Measurements from ENCODE around the gene CDH22. TPM values are rescaled to one million over a fixed set of nuclear protein-coding genes. Genes with fewer than 3 reads are reported as not detected.

Gene CDH22
- total and polyA plus RNA-seq, 2 donors from 2014 or later: 0.19 to 1.6 TPM

- intact Hi-C loops (cut with DNase I): no loop called here
- TF ChIP-seq CTCF (IDR thresholded peaks at IDR 0.05; ENCODE audit: borderline replicate concordance, extremely low read depth, insufficient read depth): peak; percentile 26
- Histone ChIP-seq H3K27me3 (ENCODE audit: control insufficient read depth, insufficient read depth, low read length) (peaks cover 2% of the 10 kb centered on the region), H3K9ac (ENCODE audit: low read length in 3 of 3) (no peak overlapping the region), H3K9me3 (ENCODE audit: control insufficient read depth in 2 of 3, insufficient read depth in 1 of 3, low read length in 3 of 3) (no peaks in the 10 kb centered on the region), H3K36me3 (ENCODE audit: control insufficient read depth in 2 of 3, insufficient read depth in 3 of 3, low read length in 3 of 3) (no peaks in the 10 kb centered on the region), H3K4me3 (ENCODE audit: low read length in 3 of 3) (no peak overlapping the region), H3K27ac (ENCODE audit: low read depth in 2 of 2, low read length in 2 of 2) (no peak overlapping the region), H3K4me1 (ENCODE audit: control insufficient read depth in 2 of 3, insufficient read depth in 2 of 3, low read depth in 1 of 3, low read length in 3 of 3) (peaks cover 0 to 3% (median 0%) of the 10 kb centered on the region in 3 donors)
- no peak for FAIRE-seq
- DNase-seq: peak; percentile 12 to 75 (median 49)
Observed at GRCh38 chr20:46128310-46129151, 179.8 kb downstream of the CDH22 start.

- intact Hi-C loops (cut with DNase I): no loop called here
- Histone ChIP-seq H3K27ac (ENCODE audit: low read depth in 2 of 2, low read length in 2 of 2) (no peak overlapping the region), H3K4me3 (ENCODE audit: low read length in 3 of 3) (no peak overlapping the region), H3K4me1 (ENCODE audit: control insufficient read depth in 2 of 3, insufficient read depth in 2 of 3, low read depth in 1 of 3, low read length in 3 of 3) (no peaks in the 10 kb centered on the region), H3K36me3 (ENCODE audit: control insufficient read depth in 2 of 3, insufficient read depth in 3 of 3, low read length in 3 of 3) (no peaks in the 10 kb centered on the region), H3K9me3 (ENCODE audit: control insufficient read depth in 2 of 3, insufficient read depth in 1 of 3, low read length in 3 of 3) (no peaks in the 10 kb centered on the region), H3K9ac (ENCODE audit: low read length in 3 of 3) (no peak overlapping the region), H3K27me3 (ENCODE audit: control insufficient read depth, insufficient read depth, low read length) (no peaks in the 10 kb centered on the region)
- FAIRE-seq: no peak
- TF ChIP-seq CTCF (IDR thresholded peaks at IDR 0.05; ENCODE audit: borderline replicate concordance, extremely low read depth, insufficient read depth): no peak
- DNase-seq: peak in 1 of 5 donors; percentile 39
Observed at GRCh38 chr20:46127396-46128010, 180.8 kb downstream of the CDH22 start.

GRCh38 chr20:46126440-46127056, 181.8 kb downstream of the CDH22 start:
- intact Hi-C loops (cut with DNase I): no loop called here

More at GRCh38 chr20:46126440-46127056, 181.8 kb downstream of the CDH22 start:
- H3K27ac ChIP-seq (ENCODE audit: low read depth in 2 of 2, low read length in 2 of 2): no peak overlapping the region
- no peak for FAIRE-seq
- TF ChIP-seq CTCF (IDR thresholded peaks at IDR 0.05; ENCODE audit: borderline replicate concordance, extremely low read depth, insufficient read depth): no peak
- H3K36me3 ChIP-seq (ENCODE audit: control insufficient read depth in 2 of 3, insufficient read depth in 3 of 3, low read length in 3 of 3): no peaks in the 10 kb centered on the region
- H3K9me3 ChIP-seq (ENCODE audit: control insufficient read depth in 2 of 3, insufficient read depth in 1 of 3, low read length in 3 of 3): no peaks in the 10 kb centered on the region
- no peak for DNase-seq
- H3K4me3 ChIP-seq (ENCODE audit: low read length in 3 of 3): no peak overlapping the region
- no peaks in the 10 kb centered on the region for H3K4me1 ChIP-seq (ENCODE audit: control insufficient read depth in 2 of 3, insufficient read depth in 2 of 3, low read depth in 1 of 3, low read length in 3 of 3)
- no peaks in the 10 kb centered on the region for H3K27me3 ChIP-seq (ENCODE audit: control insufficient read depth, insufficient read depth, low read length)
- no peak overlapping the region for H3K9ac ChIP-seq (ENCODE audit: low read length in 3 of 3)

Other genes with a start within 250 kb of the CDH22 start
- gene NCOA5, start 218.5 kb downstream of the CDH22 start, total RNA-seq: 28.3 TPM
- gene NCOA5, start 218.5 kb downstream of the CDH22 start, polyA plus RNA-seq (ENCODE audit: insufficient read depth, low read depth, low replicate concordance): 15.4 TPM
- 25.2 TPM for gene CD40, start 190.2 kb downstream of the CDH22 start, total RNA-seq
- 15.7 TPM for gene CD40, start 190.2 kb downstream of the CDH22 start, polyA plus RNA-seq (ENCODE audit: insufficient read depth, low read depth, low replicate concordance)
- 43.0 TPM for gene ELMO2, start 98.1 kb upstream of the CDH22 start, total RNA-seq
- 21.0 TPM for gene ELMO2, start 98.1 kb upstream of the CDH22 start, polyA plus RNA-seq (ENCODE audit: insufficient read depth, low read depth, low replicate concordance)
- 8.2 TPM for gene ZNF334, start 205.1 kb upstream of the CDH22 start, total RNA-seq
- gene ZNF334, start 205.1 kb upstream of the CDH22 start, polyA plus RNA-seq (ENCODE audit: insufficient read depth, low read depth, low replicate concordance): 3.7 TPM
- gene OCSTAMP, start 242.2 kb upstream of the CDH22 start, total RNA-seq: not detected
- not detected for gene OCSTAMP, start 242.2 kb upstream of the CDH22 start, polyA plus RNA-seq (ENCODE audit: insufficient read depth, low read depth, low replicate concordance)